B cell (primary cell): Measurements from ENCODE around the gene LDB3. TPM values are rescaled to one million over a fixed set of nuclear protein-coding genes. Genes with fewer than 3 reads are reported as not detected.

ENCODE experiments used
- ATAC-seq: fragments of 200-7000 bp; cut with Tn5 transposase; one replicate; pipeline ENCODE4 v1.10.0; 2021; ENCODE audit warnings: low read depth, mild to moderate bottlenecking, moderate number of reproducible peaks, moderate library complexity
- CTCF ChIA-PET: fragments of 350-600 bp; sonication (Branson Sonifier 250); formaldehyde crosslinking; loops from one replicate; lab custom pipeline; 2021; ENCODE audit warnings: antibody characterized with exemption, inconsistent platforms; lab: Charles Lee
- POLR2A ChIA-PET: fragments of 350-600 bp; sonication (Branson Sonifier 250); formaldehyde crosslinking; loops from one replicate; lab custom pipeline; 2021; ENCODE audit warnings: antibody characterized with exemption; lab: Charles Lee
- DNase-seq: peaks from one replicate; pipeline ENCODE4 v3.0.0; 2013
- H2AFZ ChIP-seq: 2 replicates; pipeline ENCODE4 v1.6.1; 2012; ENCODE audit warnings: mild to moderate bottlenecking, low read depth, low read length; ENCODE audit not compliant: insufficient read depth, poor library complexity, severe bottlenecking
- H3K27ac ChIP-seq, 2 donors: 1 replicate in 1 of 2; 2 replicates in 1 of 2; pipeline ENCODE4 v1.5.1; 2012 to 2013; ENCODE audit warnings: low read length in 2 of 2, mild to moderate bottlenecking in 2 of 2, moderate library complexity in 1 of 2
- H3K27me3 ChIP-seq, 4 experiments: fragments of 200-600 bp in 1 of 4; sonication (generic) in 1 of 4; replicated peaks in 1 of 4; 1 replicate in 2 of 4; 2 replicates in 2 of 4; pipeline versions ENCODE4 v1.6.1 to v1.7.0; 2013 to 2016; ENCODE audit warnings: low read length in 3 of 4, mild to moderate bottlenecking in 2 of 4, mixed read lengths in 1 of 4, moderate library complexity in 1 of 4; ENCODE audit not compliant: insufficient read depth in 4 of 4, control insufficient read depth in 3 of 4; ENCODE audit errors: control extremely low read depth in 1 of 4
- H3K36me3 ChIP-seq, 2 experiments: replicated peaks in 1 of 2; 1 replicate in 1 of 2; 2 replicates in 1 of 2; pipeline versions ENCODE4 v1.6.1 to v1.7.1; 2013; ENCODE audit warnings: low read length in 1 of 2; ENCODE audit not compliant: insufficient read depth in 2 of 2, control insufficient read depth in 1 of 2; ENCODE audit errors: control extremely low read depth in 1 of 2, extremely low read depth in 1 of 2
- H3K4me1 ChIP-seq, 2 donors: fragments of 200-600 bp in 1 of 2; sonication (generic) in 1 of 2; 1 replicate in 1 of 2; 2 replicates in 1 of 2; pipeline versions ENCODE4 v1.5.1 to v1.6.1; 2013 to 2017; ENCODE audit warnings: low read length in 2 of 2; ENCODE audit not compliant: control insufficient read depth in 2 of 2, insufficient read depth in 2 of 2
- H3K4me2 ChIP-seq: replicated peaks from 2 replicates; pipeline ENCODE3; 2012; ENCODE audit warnings: mild to moderate bottlenecking, low read depth, low read length; ENCODE audit not compliant: poor library complexity, severe bottlenecking
- H3K4me3 ChIP-seq, 5 experiments: fragments of 200-600 bp in 1 of 5; sonication (generic) in 1 of 5; 1 replicate in 3 of 5; 2 replicates in 2 of 5; pipeline versions ENCODE4 v1.5.1 to v1.7.0; 2011 to 2016; ENCODE audit warnings: low read length in 4 of 5, mild to moderate bottlenecking in 4 of 5, low read depth in 2 of 5, control low read depth in 1 of 5, moderate library complexity in 1 of 5; ENCODE audit not compliant: insufficient read depth in 1 of 5; ENCODE audit errors: control extremely low read depth in 1 of 5, extremely low read depth in 1 of 5
- H3K79me2 ChIP-seq: fragments of 200-600 bp; sonication (generic); one replicate; pipeline ENCODE4 v1.6.0; 2016; ENCODE audit warnings: low read length; ENCODE audit not compliant: control insufficient read depth, insufficient read depth
- H3K9ac ChIP-seq: fragments of 200-600 bp; sonication (generic); 2 replicates; pipeline ENCODE4 v1.6.1; 2017; ENCODE audit warnings: mild to moderate bottlenecking, low read length, moderate library complexity
- H3K9me3 ChIP-seq, 3 donors: one replicate each; pipeline versions ENCODE4 v1.6.1 to v1.7.1; 2013; ENCODE audit warnings: low read length in 2 of 3; ENCODE audit not compliant: control insufficient read depth in 2 of 3, insufficient read depth in 1 of 3; ENCODE audit errors: control extremely low read depth in 1 of 3
- H4K20me1 ChIP-seq: 2 replicates; pipeline ENCODE4 v1.6.0; 2012; ENCODE audit warnings: mild to moderate bottlenecking, low read length; ENCODE audit not compliant: insufficient read depth, control insufficient read depth, poor library complexity, severe bottlenecking
- H3K27ac Mint-ChIP-seq: one replicate; pipeline ENCODE4 v1.8.0; 2021; ENCODE audit warnings: mixed read lengths
- H3K27me3 Mint-ChIP-seq: one replicate; pipeline ENCODE4 v1.8.0; 2021; ENCODE audit warnings: mixed read lengths
- H3K4me1 Mint-ChIP-seq: one replicate; pipeline ENCODE4 v1.8.0; 2021; ENCODE audit warnings: mixed read lengths
- H3K4me3 Mint-ChIP-seq: one replicate; pipeline ENCODE4 v1.8.0; 2021; ENCODE audit warnings: mixed read lengths
- H3K9me3 Mint-ChIP-seq: one replicate; pipeline ENCODE4 v1.8.0; 2022; ENCODE audit warnings: mixed read lengths; ENCODE audit not compliant: insufficient read depth
- CTCF ChIP-seq: fragments of 200-600 bp; IDR thresholded peaks from one replicate; pipeline ENCODE4 v1.8.0; 2022; ENCODE audit warnings: antibody characterized with exemption, mild to moderate bottlenecking
- EZH2 ChIP-seq: IDR thresholded peaks from 2 replicates; pipeline ENCODE4 v1.6.1; 2012; ENCODE audit warnings: borderline replicate concordance, low read depth, mild to moderate bottlenecking, moderate library complexity, low read length; ENCODE audit not compliant: insufficient read depth, poor library complexity, severe bottlenecking
- WGBS: methylation state at CpG from one replicate; pipeline ENCODE4 v1.1.5; 2013; ENCODE audit warnings: missing lambda C conversion rate; ENCODE audit not compliant: insufficient coverage; 5-methylcytosine and 5-hydroxymethylcytosine counted together
- intact Hi-C: fragments of 100-400 bp; cut with micrococcal nuclease; formaldehyde crosslinking; loops from one replicate; pipeline ENCODE4 v1.10.0; 2022
- polyA plus RNA-seq: library from polyadenylated mRNA; depleted of rRNA; stranded (reverse); fragments of >200 nt; gene quantifications from 2 replicates; pipeline ENCODE4 v1.2.3, GENCODE V29; 2012
- total RNA-seq, 2 donors: library from RNA; stranded (reverse); fragments of 120-200 nt in 1 of 2; gene quantifications; 1 replicate in 1 of 2; 2 replicates in 1 of 2; pipeline versions ENCODE4 v1.2.3 to v1.2.4, GENCODE V29; 2013 to 2022

The LDB3 gene
- total and polyA plus RNA-seq, 2 donors (not counting 1 experiment from before 2014, with no cell fraction given): 0.01 to 0.07 TPM

GRCh38 chr10:86756511-86757112, 88.3 kb downstream of the LDB3 start, which contains the start of gene BMPR1A:
BMPR1A (plus strand) TSS chr10:86756619; CDS start chr10:86876019, 119,400 bp downstream.
- DNase-seq: no peak
- Histone ChIP-seq H3K4me1 (peaks cover 37 to 39% of the 10 kb centered on the region in 2 donors), H3K79me2 (peaks cover 10% of the 10 kb centered on the region), H3K27me3 (peaks cover 3 to 30% (median 24%) of the 10 kb centered on the region in 4 experiments), H2AFZ (peak within 1 kb of the TSS; percentile 93), H3K4me3 (peak within 1 kb of the TSS; percentile 28 to 81 (median 71)), H4K20me1 (no peaks in the 10 kb centered on the region), H3K4me2 (peak within 1 kb of the TSS; percentile 95), H3K9me3 (no peaks in the 10 kb centered on the region), H3K27ac (no peak within 1 kb of the TSS), H3K9ac (peak within 1 kb of the TSS; percentile 78), H3K36me3 (no peaks in the 10 kb centered on the region)
- Mint-ChIP-seq H3K27ac (peak within 1 kb of the TSS; percentile 83), H3K9me3 (no peaks in the 10 kb centered on the region), H3K4me1 (peaks cover 44% of the 10 kb centered on the region), H3K4me3 (peak within 1 kb of the TSS; percentile 94), H3K27me3 (peaks cover 31% of the 10 kb centered on the region)
- TF ChIP-seq EZH2 (no peak), CTCF (no peak)
- intact Hi-C loops: loop anchor here (1.0 to 5.0 kb wide), 4 partner anchors 45 to 354 kb away; partner anchors contain the start of gene WAPL
- ATAC-seq: peak; percentile 5
- ChIA-PET CTCF (interaction anchor here (0.8 to 1.1 kb wide), 3 partner anchors 44 to 63 kb away, joined by 3 to 4 read pairs (median 4); no protein-coding TSS in a partner anchor), POLR2A (no interaction called here)
- under 1% methylated on average over 66 of the region's 85 CpGs for WGBS
